GM20000 (cell line): ENCODE results near the gene RBM7.

Experiments
- DNase-seq: peaks from one replicate; pipeline ENCODE4 v3.0.0; 2012; ENCODE audit warnings: low spot score
- TF ChIP-seq, protein P1 (sequence below): IDR thresholded peaks from 2 replicates; pipeline ENCODE4 v1.5.1; 2012; ENCODE audit warnings: mild to moderate bottlenecking, control low read depth; ENCODE audit errors: extremely low read depth, missing control alignments

The RBM7 gene

DNA sequence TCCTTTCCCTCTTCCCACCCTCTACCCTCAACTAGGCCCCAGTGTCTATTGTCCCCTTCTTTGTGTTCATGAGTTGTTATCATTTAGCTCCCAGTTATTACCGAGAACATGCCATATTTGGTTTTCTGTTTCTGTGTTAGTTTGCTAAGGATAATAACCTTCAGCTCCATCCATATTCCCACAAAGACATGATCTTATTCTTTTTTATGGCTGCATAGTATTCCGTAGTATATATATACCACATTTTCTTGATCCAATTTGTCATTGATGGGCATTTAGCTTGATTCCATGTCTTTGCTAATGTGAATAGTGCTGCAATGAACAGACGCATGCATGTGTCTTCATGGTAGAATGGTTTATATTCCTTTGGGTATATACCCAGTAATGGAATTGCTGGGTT, 18.0 kb upstream of the RBM7 start:
- DNase-seq, result no peak
- TF ChIP-seq, protein P1, sequence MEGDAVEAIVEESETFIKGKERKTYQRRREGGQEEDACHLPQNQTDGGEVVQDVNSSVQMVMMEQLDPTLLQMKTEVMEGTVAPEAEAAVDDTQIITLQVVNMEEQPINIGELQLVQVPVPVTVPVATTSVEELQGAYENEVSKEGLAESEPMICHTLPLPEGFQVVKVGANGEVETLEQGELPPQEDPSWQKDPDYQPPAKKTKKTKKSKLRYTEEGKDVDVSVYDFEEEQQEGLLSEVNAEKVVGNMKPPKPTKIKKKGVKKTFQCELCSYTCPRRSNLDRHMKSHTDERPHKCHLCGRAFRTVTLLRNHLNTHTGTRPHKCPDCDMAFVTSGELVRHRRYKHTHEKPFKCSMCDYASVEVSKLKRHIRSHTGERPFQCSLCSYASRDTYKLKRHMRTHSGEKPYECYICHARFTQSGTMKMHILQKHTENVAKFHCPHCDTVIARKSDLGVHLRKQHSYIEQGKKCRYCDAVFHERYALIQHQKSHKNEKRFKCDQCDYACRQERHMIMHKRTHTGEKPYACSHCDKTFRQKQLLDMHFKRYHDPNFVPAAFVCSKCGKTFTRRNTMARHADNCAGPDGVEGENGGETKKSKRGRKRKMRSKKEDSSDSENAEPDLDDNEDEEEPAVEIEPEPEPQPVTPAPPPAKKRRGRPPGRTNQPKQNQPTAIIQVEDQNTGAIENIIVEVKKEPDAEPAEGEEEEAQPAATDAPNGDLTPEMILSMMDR, result no peak

DNA sequence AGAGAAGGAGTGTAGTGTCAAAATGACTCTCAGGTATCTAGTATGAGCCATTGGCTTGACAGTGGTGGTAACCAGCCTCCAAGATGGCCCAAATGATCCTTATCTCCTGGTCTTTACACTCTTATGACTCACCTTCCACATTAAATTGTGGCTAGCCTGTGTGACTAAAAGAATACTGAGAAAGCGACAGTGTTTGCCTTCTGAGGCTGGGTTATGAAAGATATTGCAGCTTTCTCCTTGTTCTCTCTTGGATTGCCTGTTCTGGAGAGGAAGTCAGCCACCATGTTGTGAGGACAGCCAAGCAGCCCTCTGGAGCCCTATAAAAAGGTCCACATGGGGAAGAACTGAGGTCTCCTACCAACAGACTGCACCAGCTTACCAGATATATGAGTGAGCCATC, 16.0 kb upstream of the RBM7 start:
- TF ChIP-seq, protein P1, result no peak
- DNase-seq, result no peak

DNA sequence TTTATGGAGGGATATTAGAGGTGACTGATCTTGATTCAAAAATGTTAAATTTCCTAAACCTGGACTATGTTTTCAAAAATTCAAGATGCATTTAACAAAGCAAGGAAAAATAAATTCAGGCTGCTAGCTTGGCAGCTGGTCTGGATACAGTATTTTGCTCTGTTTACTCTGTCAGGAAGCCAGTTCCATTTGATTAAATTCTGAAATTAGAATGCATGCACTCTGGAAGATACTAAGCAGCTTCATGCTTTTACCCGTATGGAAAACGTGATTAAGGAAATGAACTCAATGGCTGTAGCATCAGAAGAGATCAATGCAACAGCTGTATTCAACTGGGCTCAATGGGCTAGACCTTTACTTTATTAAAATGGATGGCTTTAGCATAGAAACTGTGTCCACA, 14.3 kb upstream of the RBM7 start:
- TF ChIP-seq, protein P1, result no peak
- no peak for DNase-seq

DNA sequence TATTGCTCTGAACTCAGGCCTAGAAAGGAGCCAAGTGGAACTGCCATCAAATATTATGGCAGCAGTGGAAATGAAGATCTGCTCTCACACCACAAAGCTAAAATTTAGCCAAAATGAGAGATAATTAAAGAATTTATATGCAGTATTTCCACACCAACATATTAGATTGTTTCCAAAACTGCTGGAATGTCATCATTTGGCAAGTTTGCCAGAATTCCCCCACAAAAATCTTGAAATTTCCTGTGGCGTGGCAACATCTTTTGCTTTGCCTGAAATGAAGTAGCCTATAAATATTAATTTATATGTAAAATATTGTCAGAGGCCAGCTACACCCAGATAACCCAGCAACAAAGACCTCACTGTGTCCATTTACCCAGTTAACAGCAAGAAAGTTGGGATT, 13.9 kb upstream of the RBM7 start:
- DNase-seq, result no peak
- TF ChIP-seq, protein P1, result no peak

DNA sequence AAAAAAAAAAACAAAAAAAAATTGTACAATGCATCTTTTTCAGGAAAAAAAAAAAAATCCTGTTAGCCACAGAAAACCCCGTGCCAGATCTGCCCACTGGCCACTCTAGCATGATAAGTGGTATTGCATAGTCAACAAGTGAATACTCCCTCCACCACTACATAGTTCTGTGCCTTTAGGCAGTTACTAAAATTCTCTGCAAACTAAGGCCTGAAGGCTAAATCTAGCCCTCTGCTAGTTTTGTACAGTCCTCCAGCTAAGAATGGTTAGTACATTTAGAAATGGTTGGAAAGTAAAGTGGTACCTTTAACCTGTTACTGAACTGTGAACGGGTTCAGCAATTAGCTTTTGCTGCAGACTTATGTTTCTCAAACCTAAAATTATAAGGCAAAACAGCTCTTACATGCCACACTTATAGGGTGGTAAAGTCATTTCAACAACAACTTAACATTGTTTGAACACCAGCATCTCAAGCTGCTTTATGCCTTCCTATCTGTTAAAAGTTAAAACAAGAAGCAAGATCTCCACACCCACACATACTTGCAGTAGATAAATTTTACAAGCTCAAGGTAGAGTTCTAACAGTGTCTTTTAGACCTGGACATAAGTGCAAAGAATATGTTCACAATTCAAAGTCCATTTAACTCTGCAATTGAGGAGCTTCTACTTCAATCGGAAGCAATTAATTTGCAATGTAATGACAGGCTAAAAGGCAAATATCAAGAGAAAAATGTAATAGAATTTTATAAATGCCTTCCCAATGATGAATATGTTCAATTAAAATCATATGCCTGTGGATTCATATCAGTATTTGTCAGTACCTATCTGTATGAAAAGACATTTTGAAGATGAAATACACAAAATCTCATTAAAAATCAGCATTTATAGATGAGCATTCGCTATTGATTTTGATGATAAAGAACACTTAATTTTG, 7.5 kb upstream of the RBM7 start:
- TF ChIP-seq, protein P1, result no peak
- no peak for DNase-seq

DNA sequence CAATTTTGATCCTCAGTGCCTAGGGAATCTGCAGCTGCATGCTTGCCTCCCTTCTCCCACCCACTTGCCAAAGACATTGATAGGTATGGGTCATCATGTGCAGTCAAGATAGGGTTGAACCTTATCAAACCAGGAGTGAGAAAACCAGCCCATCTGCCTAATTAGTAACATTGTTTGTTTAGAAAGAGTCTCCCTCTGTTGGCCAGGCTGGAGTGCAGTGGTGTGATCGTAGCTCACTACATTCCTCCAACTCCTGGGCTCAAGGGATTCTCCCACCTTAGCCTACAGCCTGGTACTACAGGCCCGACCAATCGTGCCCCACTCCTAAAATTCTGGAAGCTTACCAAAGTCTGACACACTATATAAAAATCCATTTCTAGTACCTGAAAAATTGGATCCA, 4.7 kb upstream of the RBM7 start:
- no peak for DNase-seq
- TF ChIP-seq, protein P1, result no peak

DNA sequence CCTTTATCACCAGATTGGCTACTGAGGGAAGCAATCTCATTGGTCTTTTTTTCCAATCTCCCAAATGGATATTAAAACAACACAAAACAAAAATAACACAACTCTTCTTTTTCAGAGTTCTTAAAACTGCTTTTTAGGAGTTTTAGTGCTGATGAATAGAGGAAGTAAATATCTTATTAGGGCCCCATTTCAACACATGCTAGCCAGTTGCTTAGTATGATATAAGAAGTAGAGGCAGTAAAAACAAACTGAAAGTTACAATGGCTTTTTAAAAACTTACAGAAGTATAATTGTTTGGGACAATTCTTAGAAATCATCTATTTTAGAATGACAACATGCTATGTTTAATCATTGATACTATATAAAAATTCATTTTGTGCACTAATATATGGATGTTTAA, 3.5 kb upstream of the RBM7 start:
- TF ChIP-seq, protein P1, result no peak
- no peak for DNase-seq
